Activated naive CD4-positive, alpha-beta T cell (primary cell): ENCODE data around the gene GAS5.
"Not testable (repeated sequence)": the region's sequence is repeated elsewhere in the genome, so short reads cannot be mapped to it uniquely, and the experiment has no call there.

Source experiments
- DNase-seq, 4 experiments: peaks; one replicate each; lab custom pipeline; 2025; lab: John Stamatoyannopoulos, UW

GAS5 gene

GRCh38 chr1:173867753-173868265 lies at the start of gene GAS5:
GAS5 (minus strand) TSS chr1:173867989.
- peak; percentile 92 to 97 (median 94) for DNase-seq

GRCh38 chr1:173917149-173917548 lies 49.4 kb upstream of the GAS5 start, which contains the start of gene SERPINC1:
SERPINC1 (minus strand) TSS chr1:173917327; CDS start chr1:173917259, 68 bp downstream.
- no peak for DNase-seq

GRCh38 chr1:173916667-173917066 lies 48.9 kb upstream of the GAS5 start:
- no peak for DNase-seq

GRCh38 chr1:173915596-173915995 lies 47.8 kb upstream of the GAS5 start:
- no peak for DNase-seq

- DNase-seq, result no peak
These were observed 46.6 kb upstream of the GAS5 start for GRCh38 chr1:173914366-173914871.

- DNase-seq, result no peak
These were observed 45.3 kb upstream of the GAS5 start for GRCh38 chr1:173913111-173913510.

GRCh38 chr1:173903827-173904531 lies 36.2 kb upstream of the GAS5 start:
- DNase-seq, result no peak

GRCh38 chr1:173900992-173901391 lies 33.2 kb upstream of the GAS5 start:
- DNase-seq, result no peak

- no peak for DNase-seq
These were observed 32.6 kb upstream of the GAS5 start for GRCh38 chr1:173900427-173900826.

GRCh38 chr1:173894189-173894588 lies 26.4 kb upstream of the GAS5 start:
- no peak for DNase-seq

GRCh38 chr1:173893611-173894010 lies 25.8 kb upstream of the GAS5 start:
- DNase-seq, result no peak

- no peak for DNase-seq
These were observed 22.1 kb upstream of the GAS5 start for GRCh38 chr1:173889885-173890284.

- no peak for DNase-seq
These were observed 21.0 kb upstream of the GAS5 start for GRCh38 chr1:173888749-173889148.

GRCh38 chr1:173887627-173888026 lies 19.8 kb upstream of the GAS5 start:
- DNase-seq, result no peak

- DNase-seq, result no peak
These were observed 19.2 kb upstream of the GAS5 start for GRCh38 chr1:173886746-173887611.

GRCh38 chr1:173884701-173885100 lies 16.9 kb upstream of the GAS5 start:
- DNase-seq, result no peak

GRCh38 chr1:173881117-173881516 lies 13.3 kb upstream of the GAS5 start:
- DNase-seq, result not testable (repeated sequence)

- DNase-seq, result no peak
These were observed 10.5 kb upstream of the GAS5 start for GRCh38 chr1:173878251-173878650.

- no peak for DNase-seq
These were observed 8.9 kb upstream of the GAS5 start for GRCh38 chr1:173876732-173877131.

GRCh38 chr1:173871500-173871899 lies 3.7 kb upstream of the GAS5 start:
- no peak for DNase-seq

GRCh38 chr1:173871091-173871490 lies 3.3 kb upstream of the GAS5 start:
- DNase-seq, result no peak

GRCh38 chr1:173870252-173871075 lies 2.7 kb upstream of the GAS5 start:
- DNase-seq, result no peak
